NCI-H2227 treated with DMSO at 0.1 percent for 48 hours (cell line): ENCODE measurements around the gene ZNF280A.
"Not testable (repeated sequence)": the region's sequence is repeated elsewhere in the genome, so short reads cannot be mapped to it uniquely, and the experiment has no call there.

ENCODE experiments used
- DNase-seq: peaks from one replicate; lab custom pipeline; 2025; lab: John Stamatoyannopoulos, UW

The ZNF280A gene

DNA sequence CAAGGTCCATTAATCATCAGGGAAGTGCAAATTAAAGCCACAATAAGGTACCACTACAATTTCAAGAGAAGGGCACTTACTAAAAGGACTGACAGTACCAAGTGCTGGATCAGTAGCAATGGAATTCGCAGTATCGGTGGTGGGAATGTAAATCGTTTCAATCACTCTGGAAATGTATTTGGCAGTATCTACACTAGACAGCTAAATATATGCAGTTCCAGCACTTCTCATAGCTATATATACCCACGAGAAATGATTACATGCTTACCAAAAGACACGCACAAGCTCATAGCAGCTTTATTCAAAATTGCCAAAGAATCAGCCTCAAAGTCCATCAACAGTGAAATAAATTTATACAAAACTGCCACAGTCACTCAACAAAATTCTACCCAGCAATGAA, 7.1 kb downstream of the ZNF280A start:
- DNase-seq, result no peak

DNA sequence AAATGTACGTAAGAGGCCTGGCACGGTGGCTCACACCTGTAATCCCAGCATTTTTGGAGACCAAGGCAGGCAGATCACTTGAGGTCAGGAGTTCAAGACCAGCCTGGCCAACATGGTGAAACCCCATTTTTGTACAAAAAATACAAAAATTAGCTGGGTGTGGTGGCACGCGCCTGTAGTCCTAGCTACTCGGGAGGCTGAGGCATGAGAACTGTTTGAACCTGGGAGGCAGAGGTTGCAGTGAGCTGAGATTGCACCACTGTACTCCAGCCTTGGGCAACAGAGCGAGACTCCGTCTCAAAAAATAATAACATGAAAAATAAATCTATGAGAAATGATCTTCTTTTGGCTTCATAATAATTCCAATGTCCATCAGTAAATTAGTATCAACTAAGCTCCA, 9.2 kb downstream of the ZNF280A start:
- DNase-seq, result not testable (repeated sequence)

DNA sequence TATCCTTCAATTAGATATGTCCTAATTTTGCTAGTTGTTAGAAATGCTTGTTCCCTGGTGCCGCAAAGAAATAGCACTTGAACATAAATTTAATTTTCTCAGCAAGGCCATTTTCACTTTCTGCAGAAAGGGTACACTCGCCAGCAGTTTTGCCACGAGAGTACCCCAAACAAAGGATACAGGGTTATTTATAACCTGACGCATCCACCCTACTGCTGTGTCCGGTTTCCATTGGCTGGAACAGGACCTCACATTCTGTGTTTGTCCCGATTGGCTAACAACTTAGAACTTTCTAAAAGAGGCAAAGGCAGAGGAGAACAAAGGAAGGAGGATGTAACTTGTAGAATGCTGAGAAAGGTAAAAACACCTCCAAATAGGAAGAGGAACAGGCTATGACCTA, 10.2 kb downstream of the ZNF280A start:
- not testable (repeated sequence) for DNase-seq

DNA sequence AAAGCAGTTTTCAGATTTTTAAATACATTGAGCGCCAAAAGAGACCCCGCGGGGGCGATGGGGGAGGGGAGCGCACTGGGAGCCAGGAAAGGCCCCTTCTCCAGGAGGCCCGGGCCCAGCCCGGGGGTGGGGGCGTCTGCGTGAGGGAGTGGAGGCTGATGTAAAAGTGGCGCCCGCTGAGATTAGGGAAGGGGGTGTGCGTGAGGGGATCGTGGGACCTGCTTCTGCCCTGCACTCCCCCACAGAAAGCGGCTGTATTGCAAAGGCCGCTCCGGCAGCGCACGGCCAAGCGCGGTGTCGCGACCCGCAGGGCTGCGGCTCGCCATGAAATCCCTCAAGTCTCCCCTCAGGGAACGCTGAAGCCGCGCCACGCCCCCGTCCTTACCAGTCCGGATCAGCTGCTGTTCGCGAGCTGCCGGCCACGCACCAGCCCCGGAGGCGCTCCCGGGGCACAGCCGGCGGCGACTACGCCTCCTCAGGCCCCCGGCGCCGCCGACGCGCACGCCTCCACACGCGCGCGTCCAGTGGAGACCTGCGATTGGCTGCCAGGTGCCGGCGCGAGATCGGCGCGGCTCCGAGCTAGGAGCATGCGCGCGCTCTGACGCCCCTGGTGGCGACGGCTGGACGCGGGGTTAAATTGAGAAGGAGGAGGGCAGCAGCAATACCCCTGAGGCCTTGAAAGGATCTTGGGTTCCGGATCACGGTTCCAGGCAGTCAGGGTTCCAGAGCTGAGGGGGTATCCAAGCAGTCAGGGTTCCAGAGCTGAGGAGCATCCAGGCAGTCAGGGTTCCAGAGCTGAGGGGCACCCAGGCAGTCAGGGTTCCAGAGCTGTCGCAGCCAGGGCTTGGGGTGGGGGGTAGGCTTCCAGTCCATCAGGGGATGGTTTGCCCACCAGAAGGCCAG, 11.5 kb downstream of the ZNF280A start, which contains the start of gene ZNF280B:
Gene ZNF280B (minus strand): TSS at position 469 of the 903 bp plus-strand sequence. CDS start 19,344 bp downstream, outside the sequence.
- peak; percentile 76 for DNase-seq

DNA sequence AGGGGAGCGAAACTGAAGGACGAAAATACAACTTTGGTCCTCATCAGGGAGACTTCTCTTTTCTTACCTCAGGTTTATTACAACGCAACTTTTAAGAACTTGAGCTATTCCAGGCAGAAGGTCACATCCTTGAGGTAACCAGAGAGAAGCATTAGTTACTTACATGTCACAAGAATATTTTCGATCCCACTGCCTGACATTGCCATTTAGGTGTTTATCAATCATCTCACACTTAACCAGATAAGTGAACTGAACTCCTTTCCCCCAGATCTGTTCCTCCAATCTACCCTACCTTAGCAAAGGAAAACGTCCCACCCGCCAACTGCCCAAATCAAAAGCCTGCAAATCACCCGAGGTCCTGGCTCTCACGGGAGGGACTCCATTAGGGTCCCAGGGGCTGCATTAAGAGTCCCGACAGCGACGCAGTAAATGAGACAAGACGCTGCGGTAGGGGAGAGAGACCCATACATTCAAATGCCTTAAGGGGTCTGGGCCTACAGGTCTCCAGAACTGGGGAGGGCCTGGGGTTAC, 12.3 kb downstream of the ZNF280A start:
- DNase-seq, result no peak

DNA sequence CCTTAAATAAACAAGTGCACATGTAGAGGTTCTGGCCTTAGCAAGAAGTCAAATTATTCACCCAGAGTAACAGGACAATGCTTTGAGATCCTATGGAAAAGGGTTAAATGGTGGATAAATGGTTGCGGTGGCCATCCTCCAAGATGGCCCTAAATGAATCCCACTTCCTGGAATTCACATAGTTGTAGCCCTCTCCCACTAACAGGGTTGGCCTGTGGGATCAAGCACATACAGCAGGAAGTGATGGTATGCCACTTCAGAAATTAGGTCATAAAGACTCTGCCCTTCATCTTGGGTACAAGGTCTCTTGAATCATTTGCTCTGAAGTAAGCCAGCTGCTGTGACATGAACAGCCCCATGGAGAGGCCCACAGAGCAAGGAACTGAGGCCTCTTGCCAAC, 13.3 kb downstream of the ZNF280A start:
- no peak for DNase-seq

DNA sequence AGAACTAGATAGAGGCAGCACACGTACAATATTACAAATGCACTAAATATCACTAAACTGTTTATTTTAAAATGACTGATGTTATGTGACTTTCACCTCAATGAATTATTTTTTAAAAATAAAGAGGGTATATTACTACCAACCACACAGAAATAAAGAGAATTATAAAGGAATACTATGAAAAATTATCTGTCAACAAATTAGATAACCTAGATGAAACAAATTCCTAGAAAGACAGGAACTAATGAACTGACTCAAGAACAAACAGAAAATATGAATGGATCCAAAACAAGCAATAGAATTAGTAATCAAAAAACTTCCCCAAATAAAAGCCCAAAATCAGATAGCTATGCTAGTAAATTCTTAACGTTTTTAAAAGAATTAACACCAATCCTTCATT, 21.8 kb downstream of the ZNF280A start:
- DNase-seq, result no peak

DNA sequence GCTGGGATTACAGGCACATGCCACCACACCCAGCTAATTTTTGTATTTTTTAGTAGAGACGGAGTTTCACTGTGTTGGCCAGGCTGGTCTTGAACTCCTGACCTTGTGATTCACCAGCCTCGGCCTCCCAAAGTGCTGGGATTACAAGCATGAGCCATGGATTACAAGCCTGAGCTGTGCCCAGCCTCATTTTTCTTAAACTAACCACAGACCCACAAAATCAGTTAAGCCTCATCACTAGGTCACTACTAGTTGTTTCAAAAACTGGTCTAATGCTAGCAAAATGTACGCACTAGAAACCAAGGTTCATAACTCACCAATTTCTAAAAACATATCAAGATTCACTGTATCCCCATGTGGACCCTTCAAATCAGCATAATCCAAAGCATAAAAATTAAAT, 28.5 kb downstream of the ZNF280A start:
- DNase-seq, result not testable (repeated sequence)

DNA sequence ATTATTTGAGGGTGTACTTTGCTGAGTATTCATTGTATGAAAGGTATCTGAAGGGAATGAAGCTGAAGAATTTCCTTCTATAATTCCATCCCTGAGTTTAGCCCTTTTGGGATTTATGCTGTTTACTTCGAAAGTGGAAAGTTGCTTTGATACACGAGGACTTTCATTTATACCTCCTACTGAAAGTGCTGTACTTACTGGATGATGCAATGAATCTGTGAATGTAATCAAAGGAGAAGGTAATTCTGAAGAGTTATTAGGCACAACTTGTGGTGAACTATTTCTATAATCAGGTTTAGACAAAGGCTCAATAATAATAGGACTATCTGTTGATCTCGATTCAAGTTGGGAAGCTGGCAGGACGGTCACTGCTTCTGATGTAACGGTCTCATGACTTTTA, 31.3 kb downstream of the ZNF280A start:
- DNase-seq, result no peak

DNA sequence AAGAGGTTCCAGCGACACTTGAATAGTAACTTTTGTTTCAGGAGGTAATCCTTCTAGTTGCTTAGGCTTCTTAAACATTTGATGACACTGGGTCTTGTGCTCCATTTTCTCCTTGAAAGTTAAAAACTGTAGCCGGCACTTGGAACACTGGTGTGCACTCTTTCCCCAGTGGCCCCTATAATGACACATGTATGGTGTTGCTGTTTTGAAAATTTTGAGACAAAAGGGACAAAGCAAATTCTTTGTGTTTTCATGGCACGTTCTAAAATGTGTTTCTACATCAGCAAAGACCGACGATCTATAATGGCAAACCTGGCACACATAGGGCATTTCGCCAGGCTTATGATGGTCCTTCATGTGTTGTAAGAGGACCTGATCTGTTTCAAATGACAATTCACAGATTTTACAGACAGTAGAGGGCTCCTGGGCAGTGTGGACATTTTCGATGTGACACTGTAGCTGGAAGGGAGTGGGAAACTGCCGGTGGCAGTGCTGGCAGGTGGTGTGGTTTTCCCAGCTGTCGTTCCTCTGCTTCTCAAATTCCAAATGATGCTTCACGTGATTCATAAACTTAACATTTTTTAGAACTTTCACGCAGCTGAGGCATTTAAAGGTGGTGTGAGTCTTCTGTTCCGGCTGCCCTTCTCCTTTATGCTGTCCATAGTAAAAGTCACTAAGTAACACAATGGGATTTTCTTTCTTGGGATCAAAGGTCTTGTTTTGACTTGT, 32.0 kb downstream of the ZNF280A start:
- DNase-seq, result no peak

DNA sequence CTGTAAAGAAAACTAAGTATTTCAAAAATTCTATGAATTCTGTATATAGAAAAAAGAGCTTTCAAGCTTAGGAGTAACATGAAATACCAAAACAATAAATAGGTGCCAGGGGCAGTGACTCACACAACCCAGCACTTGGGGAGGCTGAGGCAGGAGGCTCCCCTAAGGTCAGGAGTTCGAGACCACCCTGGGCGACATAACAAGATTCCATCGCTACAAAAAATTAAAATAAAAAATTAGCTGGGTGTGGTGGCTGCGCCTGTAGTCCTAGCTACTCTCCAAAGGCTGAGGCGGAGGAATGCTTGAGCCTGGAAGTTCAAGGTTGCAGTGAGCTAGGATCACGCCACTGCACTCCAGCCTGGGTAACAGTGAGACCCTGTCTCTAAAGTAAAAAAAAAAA, 33.0 kb downstream of the ZNF280A start:
- DNase-seq, result no peak

DNA sequence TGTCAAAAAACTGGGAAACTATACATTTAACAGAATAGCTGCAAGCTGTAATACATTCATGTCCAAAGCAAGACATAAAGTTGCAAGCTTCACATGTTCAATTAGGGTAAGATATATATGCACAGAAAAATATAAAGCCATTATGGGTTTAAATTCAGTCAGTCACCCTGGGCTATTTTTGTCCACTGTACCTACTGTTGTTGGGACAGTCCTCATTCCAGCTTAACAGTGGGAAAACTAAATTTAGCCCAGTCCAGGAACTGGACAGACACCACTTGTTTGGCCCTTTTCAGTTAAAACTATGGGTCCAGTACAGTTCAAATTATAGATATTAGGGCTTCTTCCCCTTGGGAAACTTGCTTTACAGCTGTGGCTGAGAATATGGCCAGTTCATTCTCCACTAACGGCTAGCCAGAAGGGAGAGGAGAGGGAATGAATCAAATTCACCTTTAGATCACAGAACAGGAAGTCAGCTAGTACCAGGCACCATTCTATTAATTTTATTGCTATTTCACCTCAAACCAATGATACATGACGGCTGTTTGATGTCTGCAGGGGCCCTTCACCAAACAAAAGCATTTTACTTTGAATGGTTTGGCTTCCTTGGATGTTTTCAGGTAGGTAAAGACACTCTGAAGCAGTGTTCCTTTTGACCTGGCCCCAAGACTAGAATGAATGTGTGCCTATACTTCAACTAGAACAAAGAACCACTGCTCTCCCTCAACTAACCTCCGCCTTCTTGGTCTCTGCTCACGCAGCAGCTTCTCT, 33.8 kb downstream of the ZNF280A start:
- DNase-seq, result no peak

DNA sequence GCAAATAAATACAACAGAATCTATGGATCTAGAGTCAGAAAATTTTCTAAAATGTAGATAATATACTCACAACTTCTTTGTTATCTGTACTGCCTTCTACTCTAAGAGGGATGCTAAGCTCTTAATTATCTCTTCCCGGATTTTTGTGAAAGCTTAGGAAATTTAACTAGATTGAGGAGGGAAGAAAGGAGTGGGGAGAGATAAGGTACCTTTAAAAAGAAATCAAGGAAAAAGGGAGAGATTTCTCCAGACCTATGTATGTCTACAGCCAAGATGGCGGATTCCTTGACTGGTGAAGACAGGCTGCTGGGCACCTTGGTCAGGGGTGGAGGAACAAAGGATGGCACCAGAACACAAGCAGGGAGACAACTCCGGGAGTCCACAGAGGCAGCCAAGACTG, 34.5 kb downstream of the ZNF280A start:
- DNase-seq, result no peak

DNA sequence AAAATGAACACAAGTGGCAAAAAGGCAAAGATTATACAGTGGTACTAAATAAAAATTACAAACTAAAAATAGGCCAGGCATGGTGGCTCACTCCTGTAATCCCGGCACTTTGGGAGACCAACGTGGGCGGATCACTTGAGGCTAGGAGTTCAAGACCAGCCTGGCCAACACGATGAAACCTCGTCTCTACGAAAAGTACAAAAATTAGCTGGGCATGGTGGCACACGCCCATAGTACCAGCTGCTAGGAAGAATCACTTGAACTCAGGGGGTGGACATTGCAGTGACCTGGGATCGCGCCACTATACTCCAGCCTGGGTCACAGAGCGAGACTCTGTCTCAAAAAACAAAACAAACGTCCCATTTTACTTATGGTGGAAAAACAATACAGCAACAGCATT, 36.0 kb downstream of the ZNF280A start:
- no peak for DNase-seq

DNA sequence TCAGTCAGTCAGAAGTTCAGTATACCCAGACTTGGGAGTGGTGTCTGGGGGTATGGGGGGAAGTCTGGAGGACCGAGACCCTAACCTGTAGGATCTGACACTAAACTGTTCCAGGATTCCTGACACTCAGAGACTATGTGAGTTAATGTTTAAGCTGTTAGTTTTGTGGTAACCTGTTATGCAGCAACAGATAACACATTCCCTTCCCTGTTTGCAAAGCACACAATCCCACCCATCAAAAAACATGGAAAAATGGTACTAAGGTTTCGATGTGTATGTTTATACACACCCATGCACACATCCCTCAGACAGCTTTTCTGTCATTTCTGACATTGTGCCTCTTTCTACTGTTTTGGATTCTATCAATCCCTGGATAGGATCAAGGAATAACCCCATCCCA, 39.1 kb downstream of the ZNF280A start:
- no peak for DNase-seq

DNA sequence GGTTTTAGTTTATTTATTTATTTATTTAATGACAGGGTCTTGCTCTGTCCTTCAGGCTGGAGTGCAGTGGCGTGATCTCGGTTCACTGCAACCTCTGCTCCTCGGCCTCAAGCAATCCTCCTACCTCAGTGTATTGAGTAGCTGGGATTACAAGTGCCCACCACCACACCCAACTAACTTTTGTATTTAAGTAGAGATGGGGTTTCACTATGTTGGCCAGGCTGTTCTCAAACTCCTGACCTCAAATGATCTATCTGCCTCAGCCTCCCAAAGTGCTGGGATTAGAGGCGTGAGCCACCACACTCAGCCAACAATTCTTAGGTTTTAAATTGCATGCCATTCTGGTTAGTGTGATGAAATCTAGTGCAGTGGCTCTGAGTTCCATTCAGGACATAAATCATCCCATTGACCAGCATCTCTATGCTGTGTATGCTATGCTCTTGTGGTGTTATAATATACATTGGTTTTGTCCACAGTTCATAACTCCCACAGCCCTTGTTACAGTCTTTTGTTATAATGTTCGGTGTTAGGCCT, 40.0 kb downstream of the ZNF280A start:
- DNase-seq, result no peak

DNA sequence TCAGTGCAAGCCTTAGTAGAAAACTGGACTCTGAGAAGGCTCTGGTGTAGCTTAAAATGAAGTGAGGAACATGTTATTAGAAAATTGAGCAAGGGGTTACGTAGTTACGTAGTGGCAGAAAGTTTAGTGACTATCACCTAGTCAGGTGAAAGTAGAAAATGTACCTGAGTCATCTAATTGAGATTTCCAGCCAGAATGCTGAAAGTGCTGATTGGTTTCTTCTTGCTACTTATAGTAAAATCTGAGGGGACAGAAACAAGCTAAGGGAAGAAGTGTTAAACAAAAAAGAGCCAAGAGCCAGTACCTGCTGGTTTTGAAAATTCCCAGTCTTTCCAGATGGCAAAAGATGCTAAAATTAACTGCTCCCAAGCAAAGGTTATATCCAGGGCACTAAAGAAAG, 41.0 kb downstream of the ZNF280A start:
- DNase-seq, result no peak

DNA sequence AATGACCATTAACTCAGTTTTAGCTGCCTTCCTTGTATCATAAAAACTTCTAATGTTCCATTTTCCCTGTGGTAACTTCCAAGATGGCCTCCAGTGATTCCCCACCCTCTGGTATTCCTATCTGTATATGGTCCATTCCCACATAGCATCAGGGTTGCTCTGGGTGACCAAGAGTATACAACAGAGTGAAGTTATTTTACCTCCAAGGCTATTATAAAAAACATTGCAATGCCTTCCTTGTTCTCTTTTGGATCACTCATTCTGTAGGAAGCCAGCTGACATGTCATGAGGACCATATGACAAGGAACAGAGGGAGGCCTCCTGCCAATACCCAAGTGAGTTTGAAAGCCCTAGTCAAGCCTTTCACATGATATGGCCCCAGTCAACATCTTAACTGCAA, 41.6 kb downstream of the ZNF280A start:
- DNase-seq, result no peak

DNA sequence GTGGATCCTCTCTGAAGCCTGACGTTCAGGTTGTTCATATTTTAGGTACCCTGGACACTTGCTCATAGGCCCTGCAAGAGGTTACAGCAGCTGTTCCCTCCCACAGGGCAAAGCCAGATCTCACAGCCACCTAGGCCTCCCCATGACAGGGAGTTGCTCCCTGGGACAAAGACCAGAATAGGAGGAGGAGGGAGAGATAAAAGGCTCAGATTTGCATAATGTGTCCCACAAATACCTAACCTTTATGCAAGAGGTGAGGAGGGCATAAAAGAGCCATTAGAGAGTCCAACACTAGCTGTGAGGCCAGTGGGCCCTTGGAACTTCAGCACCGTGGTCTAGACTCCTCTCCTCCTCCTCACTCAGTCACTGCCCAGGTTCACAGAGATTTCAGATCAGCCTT, 45.3 kb downstream of the ZNF280A start:
- no peak for DNase-seq

DNA sequence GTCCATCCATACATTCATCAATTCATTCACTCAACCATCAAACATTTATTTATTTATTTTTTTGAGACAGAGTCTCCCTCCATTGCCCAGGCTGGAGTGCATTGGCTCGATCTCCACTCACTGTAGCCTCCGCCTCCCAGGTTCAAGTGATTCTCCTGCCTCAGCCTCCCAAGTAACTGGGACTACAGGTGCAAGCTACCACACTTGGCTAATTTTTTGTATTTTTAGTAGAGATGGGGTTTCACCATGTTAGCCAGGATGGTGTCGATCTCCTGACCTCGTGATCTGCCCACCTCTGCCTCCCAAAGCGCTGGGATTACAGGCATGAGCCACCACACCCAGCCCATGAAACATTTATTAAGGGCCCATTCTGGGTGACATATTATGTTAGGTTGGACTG, 49.0 kb downstream of the ZNF280A start:
- not testable (repeated sequence) for DNase-seq

DNA sequence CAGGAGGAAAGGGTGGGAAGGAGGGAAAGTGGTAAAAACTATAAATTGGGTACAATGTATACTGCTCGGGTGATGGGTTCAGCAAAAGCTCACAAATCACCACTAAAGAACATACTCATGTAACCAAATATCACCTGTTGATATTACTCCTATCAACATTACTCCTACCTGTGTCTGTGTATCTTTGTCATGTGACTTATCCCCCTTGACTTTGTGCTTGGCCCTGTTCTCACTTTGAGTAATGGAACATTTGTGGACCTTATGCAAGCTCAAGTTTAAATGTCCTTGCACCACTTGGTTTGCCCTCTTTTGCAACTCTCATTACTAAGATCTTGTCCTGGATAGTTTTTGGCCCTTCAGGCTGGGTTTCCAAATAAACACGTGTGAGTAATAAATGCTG, 50.5 kb downstream of the ZNF280A start:
- no peak for DNase-seq
